A673 (cell line): ENCODE results near the gene KIF11.

Source experiments
- EZH2 ChIP-seq: fragments of 200-600 bp; sonication (generic); IDR thresholded peaks from 2 replicates; pipeline ENCODE4 v1.6.1; 2017; ENCODE audit warnings: borderline replicate concordance, low read depth, mild to moderate bottlenecking, mixed read lengths, antibody characterized with exemption, low read length; ENCODE audit not compliant: poor library complexity, severe bottlenecking
- TF ChIP-seq, protein P1 (sequence below): fragments of 300-800, 200-600 bp; sonication (generic); conservative IDR thresholded peaks from 2 replicates; pipeline ENCODE4 v1.5.1; 2017; ENCODE audit warnings: low read depth, mild to moderate bottlenecking, antibody characterized with exemption, low read length, moderate library complexity, mixed read lengths

DNA sequence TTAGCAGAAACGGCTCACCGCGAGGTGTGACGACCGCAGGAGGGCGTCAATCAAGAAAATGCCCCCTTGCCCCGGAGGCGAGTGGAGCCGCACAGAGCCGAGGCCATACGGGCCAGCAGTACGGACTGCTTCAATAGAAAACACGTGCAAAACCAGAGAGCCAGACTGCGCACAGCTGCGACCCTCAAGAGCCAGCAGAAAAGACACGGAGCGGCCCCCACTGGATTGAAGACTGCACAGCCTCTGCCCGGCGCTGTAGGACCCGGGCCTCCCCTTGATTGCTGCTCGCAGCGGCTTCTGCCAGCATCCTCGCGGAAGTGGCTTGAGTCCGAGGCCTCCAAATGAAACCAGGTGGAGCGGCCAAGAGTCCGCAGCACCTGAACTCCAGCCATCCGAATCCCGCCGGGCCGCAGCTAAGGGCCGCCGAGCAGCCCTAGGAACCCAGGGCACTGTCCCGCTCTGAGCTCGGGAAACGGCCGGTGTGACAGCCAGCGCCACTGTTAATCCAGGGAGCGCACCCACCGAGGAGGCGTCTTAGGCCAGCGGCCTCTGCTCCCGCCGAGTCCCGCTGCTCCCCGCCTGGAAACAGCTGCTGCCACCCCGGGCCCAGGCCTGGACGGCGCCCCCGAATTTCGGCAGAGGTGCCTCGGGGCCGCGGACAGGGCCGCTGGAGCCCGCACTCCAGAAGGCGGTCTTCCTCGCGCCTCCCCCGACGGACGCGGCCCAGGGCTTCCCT lies 96.2 kb downstream of the KIF11 start:
- TF ChIP-seq, protein P1, sequence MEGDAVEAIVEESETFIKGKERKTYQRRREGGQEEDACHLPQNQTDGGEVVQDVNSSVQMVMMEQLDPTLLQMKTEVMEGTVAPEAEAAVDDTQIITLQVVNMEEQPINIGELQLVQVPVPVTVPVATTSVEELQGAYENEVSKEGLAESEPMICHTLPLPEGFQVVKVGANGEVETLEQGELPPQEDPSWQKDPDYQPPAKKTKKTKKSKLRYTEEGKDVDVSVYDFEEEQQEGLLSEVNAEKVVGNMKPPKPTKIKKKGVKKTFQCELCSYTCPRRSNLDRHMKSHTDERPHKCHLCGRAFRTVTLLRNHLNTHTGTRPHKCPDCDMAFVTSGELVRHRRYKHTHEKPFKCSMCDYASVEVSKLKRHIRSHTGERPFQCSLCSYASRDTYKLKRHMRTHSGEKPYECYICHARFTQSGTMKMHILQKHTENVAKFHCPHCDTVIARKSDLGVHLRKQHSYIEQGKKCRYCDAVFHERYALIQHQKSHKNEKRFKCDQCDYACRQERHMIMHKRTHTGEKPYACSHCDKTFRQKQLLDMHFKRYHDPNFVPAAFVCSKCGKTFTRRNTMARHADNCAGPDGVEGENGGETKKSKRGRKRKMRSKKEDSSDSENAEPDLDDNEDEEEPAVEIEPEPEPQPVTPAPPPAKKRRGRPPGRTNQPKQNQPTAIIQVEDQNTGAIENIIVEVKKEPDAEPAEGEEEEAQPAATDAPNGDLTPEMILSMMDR, result no peak
- no peak for TF ChIP-seq EZH2
